HG03354 (cell line): ENCODE measurements around the gene LIMA1.
"Not testable (repeated sequence)": the region's sequence is repeated elsewhere in the genome, so short reads cannot be mapped to it uniquely, and the experiment has no call there.

Source experiments
- ATAC-seq: cut with Tn5 transposase; IDR thresholded peaks from one replicate; pipeline ENCODE4 v1.9.1; 2021; ENCODE audit warnings: mild to moderate bottlenecking; ENCODE audit not compliant: unreplicated experiment, poor library complexity, severe bottlenecking

LIMA1 gene

GRCh38 chr12:50160643-50161042 lies 122.7 kb downstream of the LIMA1 start:
- no peak for ATAC-seq

- ATAC-seq, result no peak
Measured at GRCh38 chr12:50157259-50157658, 126.1 kb downstream of the LIMA1 start.

GRCh38 chr12:50156641-50157040 lies 126.7 kb downstream of the LIMA1 start:
- ATAC-seq, result no peak

- not testable (repeated sequence) for ATAC-seq
Measured at GRCh38 chr12:50154947-50155346, 128.4 kb downstream of the LIMA1 start.

GRCh38 chr12:50151047-50151687 lies 132.2 kb downstream of the LIMA1 start:
- no peak for ATAC-seq

GRCh38 chr12:50149311-50149710 lies 134.0 kb downstream of the LIMA1 start:
- ATAC-seq, result no peak

- not testable (repeated sequence) for ATAC-seq
Measured at GRCh38 chr12:50148011-50148410, 135.3 kb downstream of the LIMA1 start.

GRCh38 chr12:50147281-50147680 lies 136.0 kb downstream of the LIMA1 start:
- ATAC-seq, result no peak

GRCh38 chr12:50145439-50145838 lies 137.9 kb downstream of the LIMA1 start:
- ATAC-seq, result no peak

- ATAC-seq, result no peak
Measured at GRCh38 chr12:50142993-50143392, 140.3 kb downstream of the LIMA1 start.

- no peak for ATAC-seq
Measured at GRCh38 chr12:50132505-50133135, 150.7 kb downstream of the LIMA1 start.

GRCh38 chr12:50129290-50129689 lies 154.0 kb downstream of the LIMA1 start:
- ATAC-seq, result no peak

- no peak for ATAC-seq
Measured at GRCh38 chr12:50127546-50127945, 155.8 kb downstream of the LIMA1 start.
